Astrocyte of the cerebellum (primary cell): ENCODE measurements around the gene AGAP1.

Experiments
- DNase-seq: peaks from one replicate; pipeline ENCODE4 v3.0.0-alpha.2; 2011; ENCODE audit warnings: low read depth
- H3K4me3 ChIP-seq: 2 replicates; pipeline ENCODE4 v1.5.1; 2011; ENCODE audit warnings: mild to moderate bottlenecking, low read depth, low read length, moderate library complexity
- in situ Hi-C: cut with HindIII; loops from 2 replicates; pipeline ENCODE4 v1.10.0; 2017; ENCODE audit warnings: low sequenced_read_pairs
- TF ChIP-seq, protein P1 (sequence below): IDR thresholded peaks from 2 replicates; pipeline ENCODE4 v1.5.1; 2012; ENCODE audit warnings: low read length, low read depth, moderate library complexity, mild to moderate bottlenecking; ENCODE audit errors: missing control alignments

The AGAP1 gene

DNA sequence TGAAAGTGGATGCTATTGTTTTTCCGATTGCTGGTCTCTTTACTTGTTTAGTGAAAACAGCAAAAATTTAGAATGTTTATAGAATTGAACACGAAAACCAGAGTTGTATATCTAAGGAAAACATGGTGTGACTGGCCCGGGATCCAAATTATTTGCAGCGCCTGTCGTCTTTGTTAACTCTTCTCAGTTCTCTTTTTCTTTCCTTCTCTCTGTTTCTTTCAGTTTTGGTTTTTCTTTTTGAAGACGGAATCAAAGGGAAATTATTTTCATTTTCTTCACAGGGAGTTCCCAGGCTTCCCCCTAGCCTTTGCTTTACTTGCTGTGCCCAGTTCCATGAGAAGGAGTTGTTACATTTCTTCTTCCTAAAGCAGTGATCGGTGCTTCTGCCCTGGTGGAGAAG lies 76.0 kb downstream of the AGAP1 start:
- TF ChIP-seq, protein P1, sequence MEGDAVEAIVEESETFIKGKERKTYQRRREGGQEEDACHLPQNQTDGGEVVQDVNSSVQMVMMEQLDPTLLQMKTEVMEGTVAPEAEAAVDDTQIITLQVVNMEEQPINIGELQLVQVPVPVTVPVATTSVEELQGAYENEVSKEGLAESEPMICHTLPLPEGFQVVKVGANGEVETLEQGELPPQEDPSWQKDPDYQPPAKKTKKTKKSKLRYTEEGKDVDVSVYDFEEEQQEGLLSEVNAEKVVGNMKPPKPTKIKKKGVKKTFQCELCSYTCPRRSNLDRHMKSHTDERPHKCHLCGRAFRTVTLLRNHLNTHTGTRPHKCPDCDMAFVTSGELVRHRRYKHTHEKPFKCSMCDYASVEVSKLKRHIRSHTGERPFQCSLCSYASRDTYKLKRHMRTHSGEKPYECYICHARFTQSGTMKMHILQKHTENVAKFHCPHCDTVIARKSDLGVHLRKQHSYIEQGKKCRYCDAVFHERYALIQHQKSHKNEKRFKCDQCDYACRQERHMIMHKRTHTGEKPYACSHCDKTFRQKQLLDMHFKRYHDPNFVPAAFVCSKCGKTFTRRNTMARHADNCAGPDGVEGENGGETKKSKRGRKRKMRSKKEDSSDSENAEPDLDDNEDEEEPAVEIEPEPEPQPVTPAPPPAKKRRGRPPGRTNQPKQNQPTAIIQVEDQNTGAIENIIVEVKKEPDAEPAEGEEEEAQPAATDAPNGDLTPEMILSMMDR, result no peak
- H3K4me3 ChIP-seq, result no peak overlapping the region
- no peak for DNase-seq
- in situ Hi-C loops, result no loop called here

DNA sequence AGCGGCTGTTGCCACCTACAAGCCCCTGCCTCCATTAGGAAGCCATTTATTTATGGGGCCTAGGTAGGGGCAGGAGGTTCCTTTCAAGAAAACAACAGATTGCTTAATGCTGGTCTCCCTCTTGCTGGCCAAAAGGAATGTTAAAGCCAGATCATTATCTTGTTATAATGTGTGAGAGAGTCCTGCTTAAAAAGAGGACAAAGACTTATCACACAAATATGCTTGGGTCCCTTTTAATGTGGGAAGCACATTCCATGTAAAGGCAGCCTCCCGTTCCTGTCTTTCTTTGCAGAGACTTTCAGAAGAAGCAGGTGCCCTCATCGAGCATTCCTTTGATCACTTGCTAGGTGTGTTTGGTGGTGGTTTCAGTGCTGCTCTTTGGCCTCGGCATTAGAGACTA lies 76.4 kb downstream of the AGAP1 start:
- in situ Hi-C loops, result no loop called here
- TF ChIP-seq, protein P1, result no peak
- no peak overlapping the region for H3K4me3 ChIP-seq
- DNase-seq, result no peak

GRCh38 chr2:235570966-235571692 lies 77.3 kb downstream of the AGAP1 start:
- TF ChIP-seq, protein P1, result no peak
- H3K4me3 ChIP-seq, result no peak overlapping the region
- DNase-seq, result no peak
- in situ Hi-C loops, result no loop called here

DNA sequence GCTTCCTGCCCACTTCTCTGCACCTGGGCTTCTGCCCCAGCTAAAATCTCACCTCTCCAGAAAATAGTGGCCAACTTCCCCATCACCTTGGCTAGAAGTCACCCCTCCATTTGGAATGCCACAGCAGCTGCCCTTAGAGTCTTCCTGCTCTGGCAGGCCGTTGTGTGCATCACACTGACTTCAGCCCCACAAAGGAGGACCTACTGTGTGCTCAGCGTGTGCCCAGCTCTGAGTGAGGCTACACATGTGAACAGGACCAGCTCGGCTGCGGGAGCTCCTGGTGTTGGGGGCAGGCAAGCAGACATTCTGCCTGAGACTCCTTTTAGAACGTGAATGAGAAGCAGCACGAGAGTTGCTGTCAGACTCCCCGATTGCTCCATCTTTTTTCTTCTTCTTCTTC lies 78.7 kb downstream of the AGAP1 start:
- TF ChIP-seq, protein P1, result no peak
- DNase-seq, result no peak
- in situ Hi-C loops, result no loop called here
- no peak overlapping the region for H3K4me3 ChIP-seq

GRCh38 chr2:235573331-235574221 lies 79.7 kb downstream of the AGAP1 start:
- TF ChIP-seq, protein P1, result no peak
- DNase-seq, result no peak
- in situ Hi-C loops, result no loop called here
- no peak overlapping the region for H3K4me3 ChIP-seq

GRCh38 chr2:235575431-235575830 lies 81.6 kb downstream of the AGAP1 start:
- H3K4me3 ChIP-seq, result no peak overlapping the region
- DNase-seq, result no peak
- TF ChIP-seq, protein P1, result no peak
- in situ Hi-C loops, result no loop called here
